ENCODE data around the gene RSRC1. TPM values are rescaled to one million over a fixed set of nuclear protein-coding genes. Genes with fewer than 3 reads are reported as not detected.

Gene RSRC1
- polyA plus RNA-seq, 6 donors from 2014 or later = 36.5 to 50.2 (median 42.7) TPM

DNA sequence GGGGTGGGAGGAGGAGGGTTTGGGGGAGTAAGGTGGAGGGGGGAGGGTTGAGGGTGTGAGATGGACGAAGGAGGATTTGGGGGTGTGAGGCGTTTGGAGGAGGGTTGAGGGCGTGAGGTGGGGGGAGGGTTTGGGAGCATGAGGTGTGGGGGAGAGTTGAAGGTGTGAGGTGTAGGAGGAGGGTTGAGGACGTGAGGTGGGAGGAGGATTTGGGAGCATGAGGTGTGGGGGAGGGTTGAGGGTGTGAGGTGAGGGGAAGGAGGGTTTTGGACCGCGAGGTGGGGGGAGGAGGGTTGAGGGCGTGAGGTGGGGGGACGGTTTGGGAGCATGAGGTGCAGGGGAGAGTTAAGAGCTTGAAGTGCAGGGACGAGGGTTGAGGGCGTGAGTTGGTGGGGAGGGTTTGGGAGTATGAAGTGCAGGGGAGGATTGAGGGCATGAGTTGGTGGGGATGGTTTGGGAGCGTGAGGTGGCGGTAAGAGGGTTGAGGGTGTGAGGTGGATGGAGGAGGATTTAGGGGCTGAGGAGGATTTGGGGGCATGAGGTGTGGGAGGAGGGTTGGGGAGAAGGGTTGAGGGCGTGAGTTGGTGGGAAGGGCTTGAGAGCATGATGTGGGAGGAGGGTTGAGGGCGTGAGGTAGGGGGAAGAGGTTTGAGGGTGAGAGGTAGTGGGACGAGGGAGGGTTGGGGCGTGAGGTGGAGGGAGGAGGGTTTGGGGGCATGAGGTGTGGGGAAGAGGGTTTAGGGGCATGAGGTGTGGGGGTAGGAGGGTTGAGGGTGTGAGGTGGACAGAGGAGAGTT lies 462.3 kb downstream of the RSRC1 start:
- no peak for ATAC-seq (ENCODE audit: low read depth in 2 of 2)
- peak overlapping the region in 1 of 6 donors; percentile 31 for H3K27ac Mint-ChIP-seq

DNA sequence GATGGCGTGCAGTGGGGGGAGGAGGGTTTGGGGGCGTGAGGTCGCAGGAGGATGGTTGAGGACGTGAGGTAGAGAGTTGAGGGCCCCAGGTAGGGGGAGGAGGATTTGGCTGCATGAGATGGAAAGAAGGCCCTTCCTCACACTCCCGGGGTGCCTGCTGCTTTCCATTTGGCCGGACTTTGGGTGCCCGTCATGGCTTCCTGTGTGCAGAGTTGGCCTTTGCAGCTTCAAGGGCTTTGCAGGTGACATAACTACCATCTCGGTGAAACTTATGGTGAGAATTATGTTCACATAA lies 462.8 kb downstream of the RSRC1 start:
- peaks cover 0 to 17% of the 10 kb centered on the region in 2 donors for H3K36me3 Mint-ChIP-seq
- ATAC-seq (ENCODE audit: low read depth in 2 of 2) (no peak), DNase-seq (no peak)
- H3K4me3 Mint-ChIP-seq = peak overlapping the region in 2 of 8 donors; percentile 24 to 59
- H3K9me3 Mint-ChIP-seq = peaks cover 0 to 9% (median 3%) of the 10 kb centered on the region in 7 donors
- peak overlapping the region in 1 of 6 donors; percentile 51 for H3K27ac Mint-ChIP-seq
- H3K27me3 Mint-ChIP-seq = peaks cover 28 to 50% (median 41%) of the 10 kb centered on the region in 3 donors
- peaks cover 6 to 13% (median 10%) of the 10 kb centered on the region in 3 donors for H3K4me1 Mint-ChIP-seq

More for the DNA sequence above, 462.3 kb downstream of the RSRC1 start:
- Mint-ChIP-seq H3K36me3 (peaks cover 0 to 17% of the 10 kb centered on the region in 2 donors), H3K4me3 (peak overlapping the region in 2 of 8 donors; percentile 11 to 59), H3K9me3 (peaks cover 0 to 9% (median 3%) of the 10 kb centered on the region in 7 donors), H3K4me1 (peaks cover 6 to 13% (median 10%) of the 10 kb centered on the region in 3 donors), H3K27me3 (peaks cover 33 to 56% (median 41%) of the 10 kb centered on the region in 3 donors)
- no peak for DNase-seq

GRCh38 chr3:158573714-158574113 lies 463.8 kb downstream of the RSRC1 start:
- H3K27me3 Mint-ChIP-seq = peaks cover 25 to 40% (median 36%) of the 10 kb centered on the region in 3 donors
- peaks cover 0 to 17% of the 10 kb centered on the region in 2 donors for H3K36me3 Mint-ChIP-seq
- ATAC-seq (ENCODE audit: low read depth in 2 of 2) (no peak), DNase-seq (no peak)
- H3K4me1 Mint-ChIP-seq = peaks cover 6 to 13% (median 10%) of the 10 kb centered on the region in 3 donors
- no peak overlapping the region for H3K4me3 Mint-ChIP-seq
- H3K27ac Mint-ChIP-seq = no peak overlapping the region
- peaks cover 0 to 9% (median 2%) of the 10 kb centered on the region in 7 donors for H3K9me3 Mint-ChIP-seq

- ATAC-seq (ENCODE audit: low read depth in 2 of 2) (no peak), DNase-seq (no peak)
- H3K27me3 Mint-ChIP-seq = peaks cover 20 to 31% (median 28%) of the 10 kb centered on the region in 3 donors
- peaks cover 0 to 9% (median 2%) of the 10 kb centered on the region in 7 donors for H3K9me3 Mint-ChIP-seq
- H3K4me1 Mint-ChIP-seq = peaks cover 6 to 13% (median 10%) of the 10 kb centered on the region in 3 donors
- no peak overlapping the region for H3K4me3 Mint-ChIP-seq
- H3K27ac Mint-ChIP-seq = no peak overlapping the region
- peaks cover 0 to 9% of the 10 kb centered on the region in 2 donors for H3K36me3 Mint-ChIP-seq
These were observed 464.8 kb downstream of the RSRC1 start for GRCh38 chr3:158574646-158575045.

DNA sequence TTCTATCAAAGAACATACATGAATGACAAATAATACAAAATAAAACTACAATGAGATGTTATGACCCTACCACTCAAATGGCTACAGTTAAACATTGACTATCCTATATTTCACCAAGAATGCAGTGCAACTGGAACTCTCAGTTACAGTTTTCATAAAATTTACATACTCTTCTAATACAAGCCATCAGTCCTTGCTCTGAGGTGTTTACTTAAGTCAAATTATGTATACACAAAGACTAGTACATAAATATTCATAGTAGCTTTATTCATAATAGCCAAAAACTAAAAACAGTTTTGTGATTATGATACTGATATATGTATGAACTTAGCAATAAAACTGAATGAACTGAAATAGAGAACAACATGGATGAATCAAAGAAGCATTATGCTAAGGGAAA lies 480.3 kb downstream of the RSRC1 start:
- Mint-ChIP-seq H3K27me3 (peaks cover 7 to 28% (median 12%) of the 10 kb centered on the region in 3 donors), H3K36me3 (no peaks in the 10 kb centered on the region), H3K4me3 (no peak overlapping the region), H3K4me1 (no peaks in the 10 kb centered on the region), H3K27ac (no peak overlapping the region), H3K9me3 (peaks cover 0 to 3% (median 0%) of the 10 kb centered on the region in 7 donors)
- ATAC-seq (ENCODE audit: low read depth in 2 of 2) = no peak
- DNase-seq = no peak

Other genes starting within 250 kb of the RSRC1 start
- gene SHOX2, start 3.7 kb upstream of the RSRC1 start, polyA plus RNA-seq (ENCODE audit: low read depth in 6 of 6) = not detected

All from naive B cell (primary cell).